Nephron (organoid): Measurements from ENCODE around the gene SORBS1.

ENCODE experiments used
- H3K27ac Mint-ChIP-seq, 3 experiments: 2 replicates each; pipeline ENCODE4 v1.8.0; 2020; ENCODE audit warnings: mixed read lengths in 3 of 3, mild to moderate bottlenecking in 2 of 3, moderate library complexity in 1 of 3
- H3K27me3 Mint-ChIP-seq: 2 replicates; pipeline ENCODE4 v1.8.0; 2021; ENCODE audit warnings: low read depth, mild to moderate bottlenecking, moderate library complexity, mixed read lengths
- H3K36me3 Mint-ChIP-seq: 2 replicates; pipeline ENCODE4 v1.8.0; 2020; ENCODE audit warnings: low read depth, mixed read lengths
- H3K4me1 Mint-ChIP-seq: 2 replicates; pipeline ENCODE4 v1.8.0; 2020; ENCODE audit warnings: mixed read lengths
- H3K4me3 Mint-ChIP-seq, 3 experiments: 2 replicates each; pipeline ENCODE4 v1.8.0; 2020; ENCODE audit warnings: mild to moderate bottlenecking in 3 of 3, mixed read lengths in 3 of 3, moderate library complexity in 2 of 3
- H3K9me3 Mint-ChIP-seq: 2 replicates; pipeline ENCODE4 v1.8.0; 2020; ENCODE audit warnings: mixed read lengths
- CTCF ChIP-seq, 3 experiments: fragments of 200-600 bp; sonication (generic); IDR thresholded peaks; one replicate each; pipeline ENCODE4 v1.5.0; 2021; ENCODE audit warnings: antibody characterized with exemption in 3 of 3; ENCODE audit not compliant: unreplicated experiment in 3 of 3

Gene SORBS1

GRCh38 chr10:95536894-95537541, 24.2 kb downstream of the SORBS1 start:
- TF ChIP-seq CTCF (IDR thresholded peaks at IDR 0.05; ENCODE audit: unreplicated experiment in 3 of 3) = no peak
- peaks cover 40% of the 10 kb centered on the region for H3K4me1 Mint-ChIP-seq
- peak overlapping the region in 2 of 3 experiments; percentile 22 to 82 for H3K27ac Mint-ChIP-seq
- H3K36me3 Mint-ChIP-seq = no peaks in the 10 kb centered on the region
- peaks cover 3% of the 10 kb centered on the region for H3K27me3 Mint-ChIP-seq
- no peaks in the 10 kb centered on the region for H3K9me3 Mint-ChIP-seq
- H3K4me3 Mint-ChIP-seq = no peak overlapping the region

GRCh38 chr10:95536017-95536416, 25.2 kb downstream of the SORBS1 start:
- no peaks in the 10 kb centered on the region for H3K9me3 Mint-ChIP-seq
- H3K27ac Mint-ChIP-seq = peak overlapping the region; percentile 76 to 83 (median 82)
- no peaks in the 10 kb centered on the region for H3K36me3 Mint-ChIP-seq
- H3K4me3 Mint-ChIP-seq = no peak overlapping the region
- peaks cover 3% of the 10 kb centered on the region for H3K27me3 Mint-ChIP-seq
- TF ChIP-seq CTCF (IDR thresholded peaks at IDR 0.05; ENCODE audit: unreplicated experiment in 3 of 3) = no peak
- H3K4me1 Mint-ChIP-seq = peaks cover 36% of the 10 kb centered on the region

GRCh38 chr10:95535526-95535925, 25.6 kb downstream of the SORBS1 start:
- Mint-ChIP-seq H3K36me3 (no peaks in the 10 kb centered on the region), H3K9me3 (no peaks in the 10 kb centered on the region), H3K27me3 (peaks cover 3% of the 10 kb centered on the region), H3K4me1 (peaks cover 34% of the 10 kb centered on the region), H3K4me3 (no peak overlapping the region), H3K27ac (peak overlapping the region; percentile 76 to 83 (median 82))
- no peak for TF ChIP-seq CTCF (IDR thresholded peaks at IDR 0.05; ENCODE audit: unreplicated experiment in 3 of 3)

DNA sequence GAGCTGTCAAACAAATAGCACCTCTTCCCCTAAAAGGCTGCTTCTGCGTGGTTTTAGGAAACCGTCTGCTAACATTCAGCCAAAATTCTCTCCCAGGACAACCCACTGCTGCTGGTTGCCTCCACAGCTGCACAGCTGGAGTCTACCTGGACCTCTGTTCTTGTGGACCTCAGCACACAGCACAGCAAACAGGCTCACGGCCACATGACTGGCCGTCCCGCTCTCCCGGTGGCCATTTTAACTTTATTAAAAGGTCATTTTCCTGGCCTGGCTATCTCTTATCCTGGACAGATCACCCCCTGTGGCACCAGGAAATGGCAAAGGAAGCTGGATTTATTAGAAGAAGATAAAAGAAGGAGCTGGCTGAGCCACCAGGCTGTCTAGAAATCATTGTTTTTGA, 27.6 kb downstream of the SORBS1 start:
- Mint-ChIP-seq H3K9me3 (no peaks in the 10 kb centered on the region), H3K27me3 (peaks cover 3% of the 10 kb centered on the region), H3K4me1 (peaks cover 34% of the 10 kb centered on the region), H3K27ac (peak overlapping the region in 1 of 3 experiments; percentile 21), H3K4me3 (no peak overlapping the region), H3K36me3 (no peaks in the 10 kb centered on the region)
- TF ChIP-seq CTCF (IDR thresholded peaks at IDR 0.05; ENCODE audit: unreplicated experiment in 3 of 3) = no peak

GRCh38 chr10:95532536-95532935, 28.6 kb downstream of the SORBS1 start:
- H3K27ac Mint-ChIP-seq = no peak overlapping the region
- peaks cover 34% of the 10 kb centered on the region for H3K4me1 Mint-ChIP-seq
- no peak overlapping the region for H3K4me3 Mint-ChIP-seq
- no peaks in the 10 kb centered on the region for H3K9me3 Mint-ChIP-seq
- peaks cover 3% of the 10 kb centered on the region for H3K27me3 Mint-ChIP-seq
- no peaks in the 10 kb centered on the region for H3K36me3 Mint-ChIP-seq
- no peak for TF ChIP-seq CTCF (IDR thresholded peaks at IDR 0.05; ENCODE audit: unreplicated experiment in 3 of 3)

GRCh38 chr10:95531994-95532399, 29.2 kb downstream of the SORBS1 start:
- peaks cover 3% of the 10 kb centered on the region for H3K27me3 Mint-ChIP-seq
- H3K36me3 Mint-ChIP-seq = no peaks in the 10 kb centered on the region
- H3K27ac Mint-ChIP-seq = no peak overlapping the region
- H3K4me3 Mint-ChIP-seq = no peak overlapping the region
- no peak for TF ChIP-seq CTCF (IDR thresholded peaks at IDR 0.05; ENCODE audit: unreplicated experiment in 3 of 3)
- H3K4me1 Mint-ChIP-seq = peaks cover 30% of the 10 kb centered on the region
- no peaks in the 10 kb centered on the region for H3K9me3 Mint-ChIP-seq
